Endometrium (tissue), 2 donors: ENCODE data around the gene GTF3C5.
"Not testable (repeated sequence)": the region's sequence is repeated elsewhere in the genome, so short reads cannot be mapped to it uniquely, and the experiment has no call there.

Experiments
- FAIRE-seq: peaks from 2 replicates; lab custom pipeline; 2012; peaks lifted over from hg19 to GRCh38; lab: Jason Lieb, UNC
- donor health status: control.
- donor health status: control.

Gene GTF3C5

GRCh38 chr9:133070985-133071384 is 40.2 kb downstream of the GTF3C5 start:
- not testable (repeated sequence) for FAIRE-seq

- FAIRE-seq = no peak
Observed at GRCh38 chr9:133071484-133072150, 40.8 kb downstream of the GTF3C5 start.

- FAIRE-seq = not testable (repeated sequence)
Observed at GRCh38 chr9:133072210-133072609, 41.4 kb downstream of the GTF3C5 start.

- FAIRE-seq = no peak
Observed at GRCh38 chr9:133073086-133074014, 42.6 kb downstream of the GTF3C5 start.

- no peak for FAIRE-seq
Observed at GRCh38 chr9:133074111-133074651, 43.4 kb downstream of the GTF3C5 start.

- FAIRE-seq = no peak
Observed at GRCh38 chr9:133075925-133076630, 45.3 kb downstream of the GTF3C5 start.

GRCh38 chr9:133076691-133077090 is 45.9 kb downstream of the GTF3C5 start:
- FAIRE-seq = no peak

GRCh38 chr9:133078486-133078885 is 47.7 kb downstream of the GTF3C5 start:
- FAIRE-seq = no peak

- no peak for FAIRE-seq
Observed at GRCh38 chr9:133080161-133080560, 49.4 kb downstream of the GTF3C5 start.

- FAIRE-seq = not testable (repeated sequence)
Observed at GRCh38 chr9:133080786-133081779, 50.3 kb downstream of the GTF3C5 start.

GRCh38 chr9:133081957-133082644 is 51.3 kb downstream of the GTF3C5 start:
- FAIRE-seq = not testable (repeated sequence)

GRCh38 chr9:133083688-133084087 is 52.9 kb downstream of the GTF3C5 start:
- not testable (repeated sequence) for FAIRE-seq

- FAIRE-seq = not testable (repeated sequence)
Observed at GRCh38 chr9:133086212-133086860, 55.5 kb downstream of the GTF3C5 start.

GRCh38 chr9:133086894-133087293 is 56.1 kb downstream of the GTF3C5 start:
- no peak for FAIRE-seq

- no peak for FAIRE-seq
Observed at GRCh38 chr9:133087429-133088145, 56.8 kb downstream of the GTF3C5 start.

- no peak for FAIRE-seq
Observed at GRCh38 chr9:133088146-133088750, 57.5 kb downstream of the GTF3C5 start.

GRCh38 chr9:133088756-133089155 is 58.0 kb downstream of the GTF3C5 start:
- no peak for FAIRE-seq

GRCh38 chr9:133089271-133089671 is 58.5 kb downstream of the GTF3C5 start:
- FAIRE-seq = no peak

- no peak for FAIRE-seq
Observed at GRCh38 chr9:133090187-133090586, 59.4 kb downstream of the GTF3C5 start.
